Measurements from ENCODE around the gene POU2F1. TPM values are rescaled to one million over a fixed set of nuclear protein-coding genes. Genes with fewer than 3 reads are reported as not detected.

The POU2F1 gene
- total RNA-seq, 1 donor from 2014 or later, result 15.3 TPM

DNA sequence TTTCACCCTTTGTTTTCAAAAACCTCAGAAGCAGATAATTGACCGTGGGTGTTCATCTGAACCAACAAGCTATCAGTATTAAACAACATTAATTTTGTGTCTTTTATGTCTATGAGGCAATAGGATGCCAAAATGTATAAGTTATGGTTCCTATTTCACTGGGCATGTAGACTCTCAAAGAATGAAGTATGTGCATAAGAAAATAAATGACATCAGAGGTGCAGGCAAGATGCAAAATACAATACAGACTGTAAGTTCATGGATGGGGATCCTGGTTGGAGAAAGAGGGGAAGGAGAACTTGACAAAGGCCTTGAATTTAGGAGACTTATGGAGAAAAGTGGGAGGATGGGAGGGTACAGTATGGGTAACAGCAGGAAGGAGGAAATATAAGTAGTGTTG is 23.4 kb upstream of the POU2F1 start:
- H3K36me3 Mint-ChIP-seq (ENCODE audit: unreplicated experiment), result peaks cover 2% of the 10 kb centered on the region
- H3K27ac Mint-ChIP-seq (ENCODE audit: unreplicated experiment), result no peak overlapping the region
- no peaks in the 10 kb centered on the region for H3K27me3 Mint-ChIP-seq (ENCODE audit: unreplicated experiment)
- no peak overlapping the region for H3K4me3 Mint-ChIP-seq (ENCODE audit: unreplicated experiment)
- peaks cover 45% of the 10 kb centered on the region for H3K4me1 Mint-ChIP-seq (ENCODE audit: unreplicated experiment)
- H3K9me3 Mint-ChIP-seq (ENCODE audit: unreplicated experiment), result no peaks in the 10 kb centered on the region
- TF ChIP-seq, protein P1, sequence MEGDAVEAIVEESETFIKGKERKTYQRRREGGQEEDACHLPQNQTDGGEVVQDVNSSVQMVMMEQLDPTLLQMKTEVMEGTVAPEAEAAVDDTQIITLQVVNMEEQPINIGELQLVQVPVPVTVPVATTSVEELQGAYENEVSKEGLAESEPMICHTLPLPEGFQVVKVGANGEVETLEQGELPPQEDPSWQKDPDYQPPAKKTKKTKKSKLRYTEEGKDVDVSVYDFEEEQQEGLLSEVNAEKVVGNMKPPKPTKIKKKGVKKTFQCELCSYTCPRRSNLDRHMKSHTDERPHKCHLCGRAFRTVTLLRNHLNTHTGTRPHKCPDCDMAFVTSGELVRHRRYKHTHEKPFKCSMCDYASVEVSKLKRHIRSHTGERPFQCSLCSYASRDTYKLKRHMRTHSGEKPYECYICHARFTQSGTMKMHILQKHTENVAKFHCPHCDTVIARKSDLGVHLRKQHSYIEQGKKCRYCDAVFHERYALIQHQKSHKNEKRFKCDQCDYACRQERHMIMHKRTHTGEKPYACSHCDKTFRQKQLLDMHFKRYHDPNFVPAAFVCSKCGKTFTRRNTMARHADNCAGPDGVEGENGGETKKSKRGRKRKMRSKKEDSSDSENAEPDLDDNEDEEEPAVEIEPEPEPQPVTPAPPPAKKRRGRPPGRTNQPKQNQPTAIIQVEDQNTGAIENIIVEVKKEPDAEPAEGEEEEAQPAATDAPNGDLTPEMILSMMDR (IDR thresholded peaks at IDR 0.05), result no peak
- DNase-seq (ENCODE audit: extremely low spot score, unreplicated experiment), result no peak

DNA sequence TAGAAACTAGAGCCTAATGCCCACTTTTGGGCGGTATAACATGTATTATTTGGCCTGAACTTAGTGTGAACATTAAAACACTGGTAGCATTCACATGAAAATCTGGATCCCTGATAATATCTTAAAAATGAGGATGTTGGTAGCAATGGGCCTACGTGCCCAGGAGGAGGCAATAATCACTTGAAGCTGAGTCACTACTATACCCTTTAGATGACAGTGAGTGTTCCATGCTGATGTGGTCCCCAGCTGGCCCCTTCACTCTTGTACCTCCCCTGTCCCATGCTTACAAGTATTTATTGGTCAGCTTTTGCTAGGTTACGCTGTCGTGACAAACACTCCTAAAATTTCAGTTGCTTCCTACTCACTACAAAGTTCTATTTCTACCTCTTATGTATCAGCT is 23.0 kb upstream of the POU2F1 start:
- Mint-ChIP-seq H3K9me3 (ENCODE audit: unreplicated experiment) (no peaks in the 10 kb centered on the region), H3K36me3 (ENCODE audit: unreplicated experiment) (peaks cover 2% of the 10 kb centered on the region), H3K27me3 (ENCODE audit: unreplicated experiment) (no peaks in the 10 kb centered on the region), H3K27ac (ENCODE audit: unreplicated experiment) (peak overlapping the region; percentile 19), H3K4me3 (ENCODE audit: unreplicated experiment) (no peak overlapping the region), H3K4me1 (ENCODE audit: unreplicated experiment) (peaks cover 40% of the 10 kb centered on the region)
- TF ChIP-seq, protein P1 (IDR thresholded peaks at IDR 0.05), result no peak
- no peak for DNase-seq (ENCODE audit: extremely low spot score, unreplicated experiment)

DNA sequence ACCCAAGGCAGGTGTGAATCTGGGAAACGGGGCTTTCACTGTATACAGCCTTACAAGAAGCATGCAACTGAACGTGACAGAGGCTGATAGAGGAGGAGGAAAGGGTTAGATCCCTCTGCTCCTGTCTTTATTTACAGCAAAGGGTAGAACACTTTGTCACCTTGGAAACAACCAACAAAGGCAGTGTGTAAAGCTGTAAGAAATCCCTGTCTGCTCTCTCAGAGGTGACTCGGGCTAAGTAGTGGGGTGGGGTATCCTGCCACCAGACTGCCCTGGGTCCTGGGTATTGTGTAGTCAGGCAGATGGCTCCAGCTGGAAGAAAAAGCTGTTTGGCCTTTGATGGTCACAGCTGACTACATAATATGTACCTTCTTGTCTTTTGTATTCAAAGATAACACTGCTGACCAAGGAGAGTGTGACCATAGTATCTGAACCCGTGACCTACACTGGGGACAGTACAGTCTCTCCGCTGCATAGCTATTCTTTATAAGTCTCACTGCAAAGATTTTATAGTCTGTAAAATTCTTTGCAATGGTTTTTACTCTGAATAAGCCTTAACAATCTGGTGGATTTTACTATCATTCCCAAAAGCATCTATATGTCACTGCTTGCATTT is 22.1 kb upstream of the POU2F1 start:
- Mint-ChIP-seq H3K27ac (ENCODE audit: unreplicated experiment) (no peak overlapping the region), H3K4me3 (ENCODE audit: unreplicated experiment) (no peak overlapping the region), H3K27me3 (ENCODE audit: unreplicated experiment) (no peaks in the 10 kb centered on the region), H3K36me3 (ENCODE audit: unreplicated experiment) (no peaks in the 10 kb centered on the region), H3K4me1 (ENCODE audit: unreplicated experiment) (peaks cover 31% of the 10 kb centered on the region), H3K9me3 (ENCODE audit: unreplicated experiment) (no peaks in the 10 kb centered on the region)
- TF ChIP-seq, protein P1 (IDR thresholded peaks at IDR 0.05), result no peak
- no peak for DNase-seq (ENCODE audit: extremely low spot score, unreplicated experiment)

DNA sequence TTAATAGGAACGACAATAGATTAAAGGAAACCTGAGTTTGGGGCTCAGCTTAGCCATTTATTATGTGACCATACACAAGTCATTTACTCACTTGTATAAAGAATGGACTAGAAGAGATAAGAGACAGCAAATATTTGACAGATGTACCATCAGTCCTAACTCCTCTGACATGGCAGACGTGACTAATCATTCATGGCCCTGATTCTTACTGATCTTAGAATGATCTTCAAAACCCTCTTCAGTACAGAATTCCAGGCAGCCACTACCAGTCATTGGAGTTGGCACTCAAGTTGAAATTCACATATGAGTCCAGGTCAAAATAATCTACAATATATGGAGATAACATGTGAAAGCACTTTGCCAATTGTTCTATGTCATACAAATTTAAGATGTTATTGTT is 21.0 kb upstream of the POU2F1 start:
- H3K27me3 Mint-ChIP-seq (ENCODE audit: unreplicated experiment), result no peaks in the 10 kb centered on the region
- H3K9me3 Mint-ChIP-seq (ENCODE audit: unreplicated experiment), result no peaks in the 10 kb centered on the region
- no peak overlapping the region for H3K27ac Mint-ChIP-seq (ENCODE audit: unreplicated experiment)
- TF ChIP-seq, protein P1 (IDR thresholded peaks at IDR 0.05), result no peak
- H3K4me1 Mint-ChIP-seq (ENCODE audit: unreplicated experiment), result peaks cover 25% of the 10 kb centered on the region
- H3K36me3 Mint-ChIP-seq (ENCODE audit: unreplicated experiment), result no peaks in the 10 kb centered on the region
- H3K4me3 Mint-ChIP-seq (ENCODE audit: unreplicated experiment), result no peak overlapping the region
- no peak for DNase-seq (ENCODE audit: extremely low spot score, unreplicated experiment)

DNA sequence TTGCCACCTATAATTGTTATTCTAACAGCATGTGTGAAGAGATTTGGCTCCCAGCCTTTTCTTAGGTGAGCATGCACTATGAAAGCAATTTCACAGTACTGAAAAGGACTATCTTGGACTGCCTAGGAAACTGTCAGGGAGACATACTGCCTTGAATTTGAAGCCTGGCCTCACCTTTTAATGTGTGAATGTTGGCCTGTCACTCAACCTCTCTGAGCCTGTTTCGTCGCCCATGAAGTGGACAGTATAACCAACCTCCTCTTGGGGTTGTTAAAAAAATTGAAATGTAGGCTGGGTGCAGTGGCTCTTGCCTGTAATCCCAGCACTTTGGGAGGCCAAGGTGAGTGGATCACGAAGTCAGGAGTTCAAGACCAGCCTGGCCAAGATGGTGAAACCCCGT is 20.4 kb upstream of the POU2F1 start:
- TF ChIP-seq, protein P1 (IDR thresholded peaks at IDR 0.05), result no peak
- H3K36me3 Mint-ChIP-seq (ENCODE audit: unreplicated experiment), result no peaks in the 10 kb centered on the region
- no peak overlapping the region for H3K4me3 Mint-ChIP-seq (ENCODE audit: unreplicated experiment)
- H3K27me3 Mint-ChIP-seq (ENCODE audit: unreplicated experiment), result no peaks in the 10 kb centered on the region
- peaks cover 27% of the 10 kb centered on the region for H3K4me1 Mint-ChIP-seq (ENCODE audit: unreplicated experiment)
- H3K27ac Mint-ChIP-seq (ENCODE audit: unreplicated experiment), result no peak overlapping the region
- H3K9me3 Mint-ChIP-seq (ENCODE audit: unreplicated experiment), result no peaks in the 10 kb centered on the region
- no peak for DNase-seq (ENCODE audit: extremely low spot score, unreplicated experiment)

All from osteocyte (in vitro differentiated cells).